ENCODE data around the gene TPRX1. TPM values are rescaled to one million over a fixed set of nuclear protein-coding genes. Genes with fewer than 3 reads are reported as not detected.

Gene TPRX1
- total and polyA plus RNA-seq, 9 of the 15 experiments (the other 6 are each of a cell fraction or from before 2014, with no cell fraction given), result not detected

DNA sequence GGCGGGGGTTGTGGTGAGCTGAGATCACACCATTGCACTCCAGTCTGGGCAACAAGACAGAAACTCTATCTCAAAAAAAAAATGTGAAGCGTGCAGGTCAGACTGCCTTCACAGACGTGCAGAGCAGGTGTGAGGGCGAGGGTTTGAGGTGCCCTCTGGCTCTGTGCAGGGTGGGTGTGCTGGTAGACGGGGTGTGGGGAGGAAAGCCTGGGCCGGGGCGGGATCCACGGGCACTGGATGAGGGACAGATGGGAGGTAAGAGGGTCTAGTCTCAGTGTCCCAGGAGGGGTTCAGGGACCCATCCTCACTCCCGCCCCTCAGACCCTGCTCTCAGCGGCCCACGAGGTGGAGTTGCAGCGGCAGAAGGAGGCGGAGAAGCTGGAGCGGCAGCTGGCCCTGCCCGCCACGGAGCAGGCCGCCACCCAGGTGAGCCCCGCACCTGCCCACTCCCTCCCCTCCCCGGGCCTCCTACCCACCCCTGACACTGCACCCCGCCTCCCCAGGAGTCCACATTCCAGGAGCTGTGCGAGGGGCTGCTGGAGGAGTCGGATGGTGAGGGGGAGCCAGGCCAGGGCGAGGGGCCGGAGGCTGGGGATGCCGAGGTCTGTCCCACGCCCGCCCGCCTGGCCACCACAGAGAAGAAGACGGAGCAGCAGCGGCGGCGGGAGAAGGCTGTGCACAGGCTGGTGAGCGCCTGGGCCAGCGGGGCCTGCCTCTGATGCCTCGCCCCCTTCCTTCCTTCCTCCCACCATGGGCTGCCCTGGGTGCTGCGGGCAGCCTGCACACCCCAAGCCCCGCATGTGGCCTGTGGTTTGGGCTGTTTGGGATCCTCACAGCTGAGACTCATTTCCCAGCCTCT lies 49.9 kb downstream of the TPRX1 start:
- Histone ChIP-seq H3K36me3 (ENCODE audit: control insufficient read depth, insufficient read depth, low read length) (peaks cover 97% of the 10 kb centered on the region; the same call in 2 of the 3 replicates), H3K9ac (ENCODE audit: insufficient read depth in 1 of 2, low read depth in 2 of 2, low read length in 2 of 2) (no peak overlapping the region), H2AFZ (ENCODE audit: low read depth, low read length) (no peak overlapping the region), H3K9me1 (ENCODE audit: control insufficient read depth, insufficient read depth, low read length) (peaks cover 3% of the 10 kb centered on the region), H3K4me2 (ENCODE audit: insufficient read depth, low read length) (no peak overlapping the region), H3K27ac (ENCODE audit: extremely low read depth, low read depth, low read length) (no peak overlapping the region), H3K79me2 (ENCODE audit: control insufficient read depth, insufficient read depth, low read length) (peaks cover 7% of the 10 kb centered on the region; the same call in 1 of the 3 replicates), H4K20me1 (replicated peaks; ENCODE audit: control insufficient read depth, insufficient read depth, low read length) (peaks cover 7% of the 10 kb centered on the region), H3K27me3 (ENCODE audit: control insufficient read depth in 2 of 2, insufficient read depth in 2 of 2, low read length in 2 of 2) (no peaks in the 10 kb centered on the region), H3K4me3 (no peak overlapping the region), H3K9me3 (replicated peaks; ENCODE audit: control insufficient read depth, insufficient read depth, low read depth, low read length) (no peaks in the 10 kb centered on the region), H3K4me1 (replicated peaks in 1 of 2; ENCODE audit: control insufficient read depth in 2 of 2, insufficient read depth in 2 of 2, low read length in 2 of 2) (peaks cover 0 to 21% of the 10 kb centered on the region in 2 experiments; a peak in 2 of 5 replicates)
- no peak for FAIRE-seq
- TF ChIP-seq BRCA1 (IDR thresholded peaks at IDR 0.05) (no peak), BRCA1 (CRISPR knock-in tag; IDR thresholded peaks at IDR 0.05) (no peak), POLR2G (IDR thresholded peaks at IDR 0.05; ENCODE audit: low read depth, low read length) (peak; percentile 44), RBFOX2 (IDR thresholded peaks at IDR 0.05; ENCODE audit: low read depth, low read length) (peak; percentile 51), RBM34 (IDR thresholded peaks at IDR 0.05; ENCODE audit: borderline replicate concordance, insufficient read depth, low read length) (no peak), C11orf30 (IDR thresholded peaks at IDR 0.05; ENCODE audit: low read depth) (no peak), KDM1A (IDR thresholded peaks at IDR 0.05) (no peak), KAT2B (IDR thresholded peaks at IDR 0.05; ENCODE audit: low read depth, low read length) (no peak), CBX2 (IDR thresholded peaks at IDR 0.05; ENCODE audit: insufficient read depth, low read length, poor library complexity, severe bottlenecking) (no peak), PHTF2 (CRISPR knock-in tag; IDR thresholded peaks at IDR 0.05) (no peak)
- TF ChIP-seq, protein P1, sequence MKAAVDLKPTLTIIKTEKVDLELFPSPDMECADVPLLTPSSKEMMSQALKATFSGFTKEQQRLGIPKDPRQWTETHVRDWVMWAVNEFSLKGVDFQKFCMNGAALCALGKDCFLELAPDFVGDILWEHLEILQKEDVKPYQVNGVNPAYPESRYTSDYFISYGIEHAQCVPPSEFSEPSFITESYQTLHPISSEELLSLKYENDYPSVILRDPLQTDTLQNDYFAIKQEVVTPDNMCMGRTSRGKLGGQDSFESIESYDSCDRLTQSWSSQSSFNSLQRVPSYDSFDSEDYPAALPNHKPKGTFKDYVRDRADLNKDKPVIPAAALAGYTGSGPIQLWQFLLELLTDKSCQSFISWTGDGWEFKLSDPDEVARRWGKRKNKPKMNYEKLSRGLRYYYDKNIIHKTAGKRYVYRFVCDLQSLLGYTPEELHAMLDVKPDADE (conservative IDR thresholded peaks at IDR 0.05; ENCODE audit: control insufficient read depth, low read depth, low read length), result no peak
- ChIA-PET CTCF (ENCODE audit: low intra/inter-chr PET ratio) (no interaction called here), POLR2A (interaction anchor here (0.8 to 3.3 kb wide), 3 partner anchors 11 to 258 kb away, joined by 3 to 15 read pairs (median 7); no protein-coding TSS in a partner anchor)
- no peak; the same call in 2 of the 3 replicates for ATAC-seq
- intact Hi-C loops (cut with micrococcal nuclease), result no loop called here
- WGBS (ENCODE audit: insufficient coverage, low coverage, missing lambda C conversion rate), result 98% methylated on average over 10 of the region's 37 CpGs
- in situ Hi-C loops (cut with MboI), result no loop called here
- no TSS peak for BruUV-seq (replicated peaks)
- no peak for DNase-seq (ENCODE audit: extremely low read depth in 1 of 4, low spot score in 3 of 4)
